ENCODE measurements around the gene MRTFB.

Gene MRTFB

DNA sequence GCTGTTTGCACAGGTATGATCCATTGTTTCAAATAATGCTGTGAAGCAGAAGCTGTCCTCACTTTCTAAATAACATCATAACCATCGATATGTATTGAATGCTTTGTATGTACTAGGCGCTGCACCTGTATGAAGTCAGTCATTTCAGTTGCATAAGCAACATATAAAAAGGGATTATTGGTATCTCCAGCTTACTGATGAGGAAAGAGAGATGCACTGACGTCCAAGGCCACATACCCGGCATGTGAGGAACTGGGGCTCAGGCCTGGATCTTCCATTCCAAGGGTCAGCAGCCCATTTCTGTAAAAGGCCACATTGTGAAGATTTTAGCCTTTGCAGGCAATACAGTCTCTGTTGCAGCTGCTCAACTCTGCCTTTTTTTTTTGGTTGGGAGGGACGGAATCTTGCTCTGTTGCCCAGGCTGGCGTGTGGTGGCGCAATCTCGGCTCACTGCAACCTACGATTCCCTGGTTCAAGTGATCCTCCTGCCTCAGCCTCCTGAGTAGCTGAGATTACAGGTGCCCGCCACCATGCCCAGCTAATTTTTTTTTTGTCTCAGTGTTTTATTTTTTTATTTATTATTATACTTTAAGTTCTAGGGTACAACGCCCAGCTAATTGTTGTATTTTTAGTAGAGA lies 244.7 kb downstream of the MRTFB start:
- no peak for DNase-seq
